HG02981 (cell line): Measurements from ENCODE around the gene SF3A2.

Experiments used
- ATAC-seq: cut with Tn5 transposase; IDR thresholded peaks from one replicate; pipeline ENCODE4 v1.9.1; 2021; ENCODE audit warnings: mild to moderate bottlenecking, moderate library complexity; ENCODE audit not compliant: unreplicated experiment

SF3A2 gene

DNA sequence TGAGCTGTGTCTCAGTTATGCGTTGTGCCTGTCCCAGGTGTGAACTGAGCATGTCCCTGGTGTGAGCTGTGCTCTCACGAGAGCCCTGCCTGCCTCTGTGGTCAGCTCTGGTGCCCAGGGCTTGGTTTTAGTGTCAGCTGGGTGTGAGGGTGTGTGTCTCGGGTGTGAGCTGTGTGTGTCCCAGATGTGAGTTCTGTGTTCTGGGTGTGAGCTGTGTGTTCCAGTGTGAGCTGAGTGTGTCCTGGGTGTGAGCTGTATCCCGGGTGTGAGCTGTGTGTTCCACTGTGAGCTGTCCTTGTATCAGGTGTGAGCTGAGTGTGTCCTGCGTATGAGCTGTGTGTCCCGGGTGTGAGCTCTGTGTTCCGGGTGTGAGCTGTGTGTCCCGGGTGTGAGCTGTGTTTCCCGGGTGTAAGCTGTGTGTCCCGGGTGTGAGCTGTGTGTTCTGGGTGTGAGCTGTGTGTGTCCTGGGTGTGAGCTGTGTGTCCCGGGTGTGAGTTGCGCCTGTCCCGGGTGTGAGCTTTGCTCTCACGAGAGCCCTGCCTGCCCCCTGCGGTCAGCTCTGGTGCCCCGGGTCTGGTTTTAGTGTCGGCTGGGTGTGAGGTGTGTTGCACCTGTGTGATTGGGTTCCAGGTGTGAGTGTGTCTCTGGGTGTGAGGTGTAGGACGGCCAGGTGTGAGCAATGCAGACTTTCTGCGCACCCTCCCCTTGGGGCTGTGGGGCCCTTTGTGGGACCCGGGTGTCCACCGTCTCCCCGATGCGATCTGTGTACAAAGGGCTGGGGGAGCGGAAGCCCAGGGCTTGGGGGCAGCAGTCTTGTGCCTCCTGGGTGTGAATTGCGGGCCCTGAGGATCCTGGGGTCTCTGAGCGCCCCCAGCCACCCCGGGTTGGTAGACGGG, 52.4 kb downstream of the SF3A2 start:
- ATAC-seq, result no peak

DNA sequence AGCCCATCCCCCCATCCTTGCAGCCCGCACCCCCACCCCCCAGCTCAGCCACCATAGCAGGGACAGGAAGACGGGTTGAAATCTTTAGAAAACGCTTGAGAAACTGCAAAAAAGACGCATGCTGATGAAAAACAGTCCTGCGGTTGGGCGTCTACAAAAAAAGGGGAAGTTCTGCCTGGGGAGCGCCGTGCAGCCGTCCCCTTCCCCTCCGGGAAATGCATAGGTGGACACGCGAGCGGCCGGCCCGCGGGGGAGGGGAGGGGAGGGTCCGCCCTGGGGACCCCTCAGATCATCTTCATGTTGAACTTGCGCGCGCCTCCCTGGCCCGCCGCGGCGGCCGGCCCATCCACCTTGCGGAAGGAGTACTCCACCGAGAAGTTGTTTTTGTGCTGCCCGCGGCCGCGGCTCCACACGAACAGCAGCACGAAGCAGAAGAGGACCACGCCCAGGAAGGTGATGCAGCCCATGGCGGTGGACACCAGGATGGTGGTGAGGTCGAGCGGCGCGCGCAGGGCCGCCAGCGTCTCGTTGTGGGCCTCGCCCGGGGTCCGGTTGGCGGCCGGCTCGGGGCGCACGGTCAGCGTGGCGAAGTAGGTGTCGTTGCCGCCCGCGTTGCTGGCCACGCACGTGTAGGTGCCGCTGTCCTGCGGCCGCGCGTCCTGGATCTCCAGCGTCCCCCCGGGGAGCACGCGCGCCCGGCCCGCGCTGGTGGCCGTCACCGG, 53.3 kb downstream of the SF3A2 start:
- ATAC-seq, result no peak

DNA sequence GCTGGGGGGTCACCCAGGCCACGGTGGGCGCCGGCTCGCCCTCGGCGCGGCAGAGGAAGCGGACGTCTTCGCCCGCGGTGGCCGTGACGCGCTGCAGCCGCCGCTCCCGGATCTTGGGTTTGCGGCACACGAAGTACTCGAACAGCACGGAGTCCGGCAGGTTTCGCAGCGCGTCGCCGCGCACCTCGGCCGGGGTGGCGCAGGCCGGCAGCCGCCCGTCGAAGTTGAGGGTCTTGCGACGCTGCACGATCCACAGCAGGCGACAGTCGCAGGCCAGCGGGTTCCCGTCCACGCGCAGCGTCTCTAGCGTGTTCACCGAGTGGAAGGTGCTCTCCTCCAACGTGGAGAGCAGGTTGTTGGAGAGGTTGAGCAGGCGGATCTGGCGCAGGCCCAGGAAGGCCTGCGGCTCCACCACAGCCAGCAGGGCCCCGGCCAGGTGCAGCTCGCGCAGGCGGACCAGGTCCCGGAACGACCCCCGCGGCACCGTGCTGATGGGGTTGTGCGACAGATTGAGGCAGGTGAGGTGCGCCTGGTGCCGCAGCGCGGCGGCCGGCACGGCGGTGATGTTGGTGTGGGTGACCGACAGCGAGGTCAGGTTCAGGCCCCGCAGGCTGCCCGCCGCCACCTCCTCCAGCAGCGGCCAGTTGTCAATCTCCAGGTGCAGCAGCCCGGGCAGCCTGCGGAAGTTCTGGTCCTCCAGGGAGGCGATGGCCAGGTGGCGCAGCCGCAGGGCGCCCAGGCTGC, 54.0 kb downstream of the SF3A2 start:
- no peak for ATAC-seq

DNA sequence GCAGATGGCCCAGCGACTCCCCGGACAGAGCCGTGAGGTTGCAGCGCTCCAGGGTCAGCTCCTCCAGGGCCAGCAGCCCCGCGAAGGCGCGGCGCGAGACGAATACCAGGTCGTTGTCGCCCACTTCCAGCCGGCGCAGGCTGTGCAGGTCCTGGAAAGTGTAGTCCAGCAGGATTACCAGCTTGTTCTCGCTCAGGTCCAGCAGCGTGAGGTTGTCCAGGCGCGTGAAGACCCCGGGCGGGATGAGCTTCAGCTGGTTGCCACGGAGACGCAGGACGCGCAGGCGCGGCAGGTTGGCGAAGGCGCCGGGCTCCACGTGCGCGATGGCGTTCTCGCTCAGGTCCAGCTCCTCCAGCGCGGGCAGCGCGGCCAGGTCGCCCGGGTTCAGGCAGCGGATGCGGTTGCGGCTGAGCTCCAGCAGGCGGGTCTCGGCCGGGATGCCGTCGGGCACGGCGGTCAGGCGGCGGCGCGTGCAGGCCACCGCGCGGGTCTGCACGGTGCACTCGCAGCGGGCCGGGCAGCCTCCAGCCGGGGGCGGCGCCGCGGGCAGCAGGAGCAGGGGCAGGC, 54.6 kb downstream of the SF3A2 start:
- no peak for ATAC-seq

DNA sequence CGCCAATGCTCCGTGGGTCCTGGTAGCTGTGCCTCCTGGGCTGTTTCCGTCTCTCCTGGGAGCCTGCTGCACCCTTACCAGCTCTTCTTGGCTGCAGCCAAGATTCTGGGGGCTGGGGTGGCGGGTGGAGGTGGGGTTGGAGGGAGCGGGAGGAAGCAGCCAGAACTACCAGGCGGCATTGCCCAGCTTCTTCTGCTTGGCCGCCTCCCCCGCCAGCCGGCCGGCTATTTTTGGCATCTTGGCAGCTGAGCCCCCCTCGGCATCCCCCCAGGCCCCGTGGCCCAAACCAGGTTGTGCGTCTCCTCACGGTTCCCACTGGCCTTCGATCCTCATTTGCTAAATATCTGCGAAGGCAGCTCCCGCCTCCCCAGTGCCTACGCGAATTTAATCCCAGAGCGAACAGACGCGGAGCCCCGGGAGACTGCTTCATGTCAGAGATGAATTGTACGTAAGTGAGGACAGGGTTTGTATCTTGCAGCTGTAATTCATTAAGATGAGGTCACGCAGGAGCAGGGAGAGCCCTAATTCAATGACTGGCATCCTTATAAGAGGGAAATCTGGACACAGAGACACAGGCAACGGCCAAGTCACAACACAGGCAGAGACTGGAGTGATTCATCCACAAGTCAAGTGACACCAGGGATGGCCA, 58.2 kb downstream of the SF3A2 start:
- ATAC-seq, result no peak

DNA sequence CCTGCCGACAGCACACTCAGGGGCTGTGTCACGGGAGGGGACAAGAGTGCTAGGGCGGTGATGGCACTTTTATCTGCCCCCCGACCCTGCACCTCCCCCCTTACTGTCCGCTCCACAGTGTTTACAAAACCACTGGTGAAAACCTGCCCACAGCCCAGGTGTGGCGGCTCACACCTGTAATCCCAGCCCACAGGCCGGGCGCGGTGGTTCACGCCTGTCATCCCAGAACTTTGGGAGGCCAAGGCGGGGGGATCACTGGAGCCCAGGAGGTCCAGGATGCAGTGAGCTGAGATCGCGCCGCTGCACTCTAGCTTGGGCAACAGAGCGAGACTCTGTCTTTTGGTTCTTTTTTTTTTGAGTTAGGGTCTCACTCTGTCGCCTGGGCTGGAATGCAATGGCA, 59.5 kb downstream of the SF3A2 start:
- ATAC-seq, result no peak
